NOMO-1 (cell line): ENCODE data around the gene C2CD3.

Source experiments
- DNase-seq, 2 experiments: peaks; one replicate each; lab custom pipeline; 2025; ENCODE audit not compliant: unreplicated experiment in 2 of 2; lab: John Stamatoyannopoulos, UW

Gene C2CD3, protein sequence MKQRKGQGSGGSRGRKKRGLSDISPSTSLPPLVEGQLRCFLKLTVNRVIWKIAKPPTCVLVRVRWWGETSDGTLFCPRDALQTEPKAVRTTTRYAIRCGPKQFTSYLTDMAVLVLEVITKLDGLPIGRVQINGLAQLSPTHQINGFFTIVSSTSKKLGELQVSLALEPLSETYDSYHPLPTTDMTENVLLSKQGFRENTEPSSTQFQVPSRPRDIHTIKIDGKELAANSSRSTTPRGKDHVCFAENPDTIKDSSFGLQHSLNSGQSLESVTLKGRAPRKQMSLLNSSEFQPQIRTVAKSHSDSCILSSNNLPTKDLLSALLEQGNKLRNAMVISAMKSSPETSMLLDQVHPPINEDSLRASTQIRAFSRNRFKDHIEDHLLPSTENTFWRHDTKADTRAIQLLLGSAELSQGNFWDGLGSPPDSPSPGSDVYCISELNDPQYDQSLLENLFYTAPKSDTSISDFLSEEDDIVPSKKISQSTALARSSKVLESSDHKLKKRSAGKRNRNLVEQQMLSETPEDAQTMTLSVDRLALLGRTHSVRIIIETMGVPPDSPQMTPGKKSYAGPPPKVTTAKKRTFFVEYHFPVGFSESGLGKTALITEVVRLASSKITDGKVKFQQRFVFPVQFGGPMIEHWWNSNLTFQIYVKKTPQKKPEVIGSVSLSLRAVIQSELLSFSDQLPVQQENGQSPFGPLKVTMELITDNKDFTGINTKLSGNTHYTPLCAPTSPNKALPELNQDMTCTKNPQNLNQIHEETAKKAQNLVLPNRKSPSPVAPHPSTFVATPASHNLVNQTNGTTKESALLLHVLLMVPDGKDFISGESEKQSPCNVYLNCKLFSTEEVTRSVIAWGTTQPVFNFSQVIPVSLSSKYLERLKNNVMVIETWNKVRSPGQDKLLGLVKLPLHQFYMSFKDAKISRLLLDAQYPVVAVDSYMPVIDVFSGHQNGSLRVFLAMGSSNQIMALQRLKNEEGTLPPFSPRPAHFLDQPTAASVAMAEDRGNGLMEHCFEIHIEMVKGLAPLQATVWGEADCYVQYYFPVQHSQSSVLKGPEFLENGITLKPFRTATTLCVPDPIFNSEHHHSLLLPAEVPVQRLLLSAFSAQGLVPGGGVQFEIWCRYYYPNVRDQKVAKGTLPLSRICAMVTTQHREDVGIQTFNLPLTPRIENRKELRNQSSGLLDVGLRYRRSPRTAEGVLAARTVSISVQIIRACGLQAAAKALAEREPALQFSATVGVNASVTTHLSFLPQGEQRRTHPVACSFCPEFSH (N-terminal part only)

DNA sequence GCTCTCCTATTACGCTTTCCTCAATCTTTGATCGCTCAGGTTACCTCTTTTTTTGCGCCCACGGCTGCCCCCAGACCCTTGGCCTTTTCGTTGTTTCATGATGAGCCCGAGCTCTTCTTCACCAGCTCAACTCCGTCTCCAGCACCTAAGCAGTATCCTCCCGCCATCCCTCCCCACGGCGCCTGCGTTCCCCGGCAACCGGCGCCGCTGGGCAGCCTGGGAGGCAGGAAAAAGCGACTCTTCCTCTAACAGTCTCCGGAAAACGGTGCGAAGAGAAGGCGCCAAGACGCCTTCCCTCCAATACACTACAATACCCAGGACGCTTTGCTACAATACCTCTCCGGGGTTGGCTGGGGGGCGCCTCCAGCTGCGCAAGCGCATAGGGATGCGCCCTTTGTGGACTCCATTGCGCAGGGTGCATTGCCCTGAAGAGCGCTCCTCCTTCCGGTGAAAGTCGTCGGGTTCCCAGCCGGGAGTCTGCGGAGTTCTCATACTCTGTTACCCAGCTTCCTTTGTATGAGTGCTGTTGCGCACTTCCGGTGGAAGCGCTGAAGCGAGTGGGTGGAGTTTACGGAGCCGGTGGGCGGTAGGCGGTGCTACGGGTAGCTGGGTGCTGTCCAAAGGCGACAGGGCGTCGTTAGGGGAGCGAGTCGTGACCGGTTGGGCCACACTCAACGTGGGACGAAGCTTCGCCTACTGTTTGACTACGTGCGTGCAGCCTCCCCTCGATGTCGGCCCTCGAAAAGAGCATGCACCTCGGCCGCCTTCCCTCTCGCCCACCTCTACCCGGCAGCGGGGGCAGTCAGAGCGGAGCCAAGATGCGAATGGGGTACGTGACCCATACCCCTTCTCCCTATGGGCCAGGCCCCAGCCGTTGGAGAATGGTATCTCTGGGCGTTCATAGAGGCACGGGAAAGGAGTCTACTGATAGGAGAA is at the start of gene C2CD3, which contains the start of gene PPME1:
Gene C2CD3 (minus strand): TSS at position 309 of the 936 bp plus-strand sequence. CDS start 210 bp downstream, at position 99.
Gene PPME1 (plus strand): TSS at position 596 of the 936 bp plus-strand sequence. CDS start 133 bp downstream, at position 729.
- DNase-seq: peak; percentile 100

DNA sequence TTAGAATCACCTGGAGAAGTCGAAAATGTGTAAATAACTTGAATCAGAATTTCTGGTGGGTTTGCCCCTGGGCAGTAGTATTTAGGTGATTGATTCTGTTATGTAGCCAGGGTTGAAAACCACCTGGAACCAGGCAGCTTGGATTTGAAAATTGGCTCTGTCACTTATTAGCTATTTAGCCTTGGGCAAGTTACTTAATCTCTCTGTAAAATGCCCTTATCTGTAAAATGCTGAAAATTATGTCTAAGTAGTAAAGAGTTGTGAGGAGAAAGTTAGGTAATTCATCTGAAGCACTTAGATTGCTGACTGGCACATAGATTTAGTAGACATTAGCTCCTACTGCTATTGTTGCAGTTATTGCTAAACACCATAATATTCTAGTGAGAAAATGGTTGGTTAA is 49.6 kb upstream of the C2CD3 start:
- no peak for DNase-seq

DNA sequence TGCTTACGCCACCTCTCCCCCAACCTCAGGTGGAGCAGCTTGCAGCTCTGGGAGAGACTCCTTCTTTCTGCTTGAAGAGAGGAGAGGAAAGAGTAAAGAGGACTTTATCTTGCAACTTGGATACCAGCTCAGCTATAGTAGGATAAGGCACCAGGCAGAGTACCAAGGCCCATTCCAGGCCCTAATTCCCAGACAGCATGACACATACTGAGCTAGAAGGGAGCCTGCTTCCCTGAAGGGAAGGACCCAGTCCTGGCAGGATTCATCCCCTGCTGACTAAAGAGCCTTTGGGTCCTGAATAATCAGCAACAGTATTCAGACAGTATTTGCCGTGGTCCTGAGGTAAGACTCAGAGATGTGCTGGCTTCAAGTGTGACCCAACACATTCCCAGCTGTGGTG is 41.7 kb upstream of the C2CD3 start:
- DNase-seq: no peak

DNA sequence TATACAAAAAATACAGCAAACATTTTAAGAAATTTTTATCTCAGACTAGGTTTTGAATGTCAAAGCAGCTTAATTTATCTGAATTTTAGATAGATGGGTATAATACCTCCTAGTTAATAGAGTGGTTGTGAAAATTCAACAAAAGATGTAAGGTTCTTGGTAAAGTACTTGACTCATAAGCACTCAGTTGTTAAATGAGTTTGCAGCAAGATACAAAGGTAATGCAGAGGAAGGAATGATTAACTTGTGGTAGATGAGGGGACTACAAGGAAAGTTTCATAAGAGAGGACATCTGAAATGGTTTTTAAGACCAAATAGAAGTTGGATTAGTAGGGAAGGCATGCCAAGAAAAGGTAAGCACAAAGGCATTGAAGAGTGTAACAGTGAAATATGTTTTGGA is 37.7 kb upstream of the C2CD3 start:
- no peak for DNase-seq

DNA sequence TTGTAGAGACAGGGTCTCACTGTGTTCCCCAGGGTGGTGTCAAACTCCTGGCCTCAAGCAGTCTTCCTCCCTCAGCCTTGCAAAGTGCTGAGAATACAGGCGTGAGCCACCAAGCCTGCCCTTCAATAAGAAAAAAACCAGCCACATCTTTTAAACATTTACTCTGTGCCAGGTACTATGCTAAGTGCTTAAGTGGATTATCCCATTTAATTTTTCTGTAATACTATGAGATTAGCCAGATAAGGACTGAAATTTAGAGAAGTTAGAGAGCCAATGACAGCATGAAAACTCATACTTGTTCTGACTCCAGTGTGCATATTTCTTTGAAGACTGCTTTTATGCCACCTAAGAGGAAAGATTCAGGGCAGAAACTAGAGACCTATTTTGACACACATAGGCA is 35.9 kb upstream of the C2CD3 start:
- DNase-seq: no peak

DNA sequence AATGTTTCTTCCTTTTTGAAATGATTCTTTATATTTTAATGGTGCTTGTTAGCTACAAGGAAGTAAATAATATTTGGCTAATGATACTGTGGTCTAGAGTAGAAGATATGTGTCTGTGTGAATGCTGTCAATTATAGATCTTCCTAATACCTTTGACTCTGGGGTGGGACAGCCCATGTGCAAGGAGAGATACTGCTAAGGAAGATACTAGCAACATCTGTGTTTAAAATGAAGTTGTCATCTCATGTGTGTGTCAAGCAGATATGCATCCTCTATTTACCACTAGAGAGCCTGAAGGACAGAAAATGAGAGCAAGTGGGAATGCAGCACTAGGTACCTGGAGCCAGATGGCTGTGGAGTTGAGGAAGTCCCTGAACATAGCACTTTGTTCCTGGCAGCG is 34.4 kb upstream of the C2CD3 start:
- DNase-seq: no peak

DNA sequence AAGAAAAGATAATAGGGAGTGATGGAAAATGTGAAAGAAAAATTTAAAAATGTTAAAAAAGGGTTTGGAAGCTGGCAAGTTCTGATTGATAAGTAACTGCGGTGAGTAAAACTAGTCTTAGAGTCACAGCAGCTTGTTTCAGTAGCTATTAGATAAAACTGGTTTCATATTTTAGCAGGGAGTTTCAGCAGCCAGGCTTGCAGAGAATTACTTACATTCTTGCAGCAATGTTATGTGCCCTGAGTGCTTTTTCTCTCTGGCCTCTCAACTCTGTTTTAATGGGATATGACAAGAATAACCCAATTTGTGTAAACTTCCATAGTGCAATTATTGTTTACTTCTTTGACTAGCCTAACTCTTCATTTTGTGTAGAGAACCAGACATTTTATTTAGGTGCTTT is 33.9 kb upstream of the C2CD3 start:
- DNase-seq: no peak

DNA sequence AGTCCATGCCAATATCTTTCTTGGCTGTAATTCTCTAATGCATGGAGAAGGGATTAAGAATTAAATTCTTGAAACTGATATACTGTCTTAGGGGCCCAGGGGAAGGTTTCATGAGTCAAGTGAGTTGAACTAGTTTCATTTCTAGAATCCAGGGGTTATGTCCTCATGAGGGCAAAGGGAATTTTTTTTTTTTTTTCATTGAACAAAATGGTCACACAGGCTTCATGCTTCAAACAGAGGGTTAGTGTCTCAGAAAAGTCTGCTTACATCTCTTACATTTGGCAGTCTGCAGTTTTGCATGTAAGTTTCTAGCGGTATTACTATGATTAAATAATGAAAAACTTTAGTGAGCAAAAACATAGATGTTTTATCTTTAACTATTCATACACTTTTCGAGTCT is 33.2 kb upstream of the C2CD3 start:
- DNase-seq: no peak

DNA sequence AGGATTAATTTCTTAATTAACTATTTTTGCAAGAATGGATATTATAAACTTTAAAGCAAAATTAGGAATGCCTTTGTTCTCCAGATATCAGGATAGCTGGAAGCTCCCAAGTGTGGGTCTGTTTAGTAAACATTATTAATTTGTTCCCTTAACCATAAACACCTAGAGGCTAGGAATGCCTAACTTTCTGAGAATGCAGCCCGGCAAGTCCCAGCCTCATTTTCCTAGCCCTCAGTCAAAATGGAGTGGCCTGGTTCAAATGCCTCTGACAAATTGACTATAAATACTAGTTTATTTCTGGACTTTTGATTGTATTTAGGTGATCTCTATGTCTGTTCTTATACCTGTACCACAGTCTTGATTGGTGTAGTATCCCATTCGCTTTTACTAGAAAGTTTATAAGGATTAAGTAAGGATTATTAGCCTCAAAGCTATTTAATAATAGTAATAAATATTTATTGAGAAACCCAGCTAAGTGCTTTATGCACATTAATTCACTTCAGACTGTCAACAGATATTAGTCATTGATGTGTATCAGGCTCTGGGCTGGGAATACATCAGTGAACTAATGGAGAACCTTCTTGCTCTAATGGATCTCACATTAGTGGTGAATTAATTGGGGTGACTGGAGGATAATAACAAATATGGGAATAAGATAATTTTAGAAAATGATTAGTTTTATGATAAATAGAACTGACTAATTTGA is 26.1 kb upstream of the C2CD3 start:
- no peak for DNase-seq

DNA sequence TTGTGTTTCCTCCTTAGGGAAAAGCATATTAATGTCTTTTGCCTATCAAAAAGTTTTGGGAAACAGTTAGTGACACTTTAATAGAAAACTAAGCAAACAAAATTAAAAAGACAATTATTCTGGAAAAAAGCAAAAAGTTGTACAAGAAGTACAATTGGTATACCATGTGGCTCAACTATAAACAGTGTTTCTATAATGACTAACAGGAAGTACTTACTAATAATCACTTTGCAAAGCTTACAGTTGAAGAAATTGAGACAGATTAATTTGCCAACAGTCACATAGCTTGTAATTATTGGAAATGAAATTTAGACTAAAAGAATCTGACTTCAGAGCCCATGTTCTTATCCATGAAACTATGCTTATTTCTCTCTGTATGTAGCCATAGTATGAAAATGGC is 25.0 kb upstream of the C2CD3 start:
- DNase-seq: peak in 1 of 2 experiments; percentile 48

DNA sequence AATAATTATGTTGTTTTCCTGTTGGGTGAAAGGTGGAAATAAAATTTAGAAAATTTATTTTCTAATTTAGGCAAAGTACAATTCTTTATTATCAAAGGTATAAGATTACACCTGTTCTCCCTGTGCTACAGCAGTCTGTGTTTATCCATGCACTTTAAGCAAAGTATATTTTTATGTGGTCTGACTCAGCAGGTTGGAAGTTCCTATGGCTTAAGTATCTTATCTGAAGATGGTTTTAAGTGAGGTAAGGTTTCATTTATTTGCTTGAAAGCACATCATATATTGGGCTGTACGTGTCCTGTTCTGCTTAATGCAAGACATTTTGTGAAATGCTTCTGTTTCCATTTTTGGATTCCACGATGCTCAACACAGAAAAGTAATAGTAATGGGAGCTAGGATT is 14.9 kb upstream of the C2CD3 start:
- no peak for DNase-seq

DNA sequence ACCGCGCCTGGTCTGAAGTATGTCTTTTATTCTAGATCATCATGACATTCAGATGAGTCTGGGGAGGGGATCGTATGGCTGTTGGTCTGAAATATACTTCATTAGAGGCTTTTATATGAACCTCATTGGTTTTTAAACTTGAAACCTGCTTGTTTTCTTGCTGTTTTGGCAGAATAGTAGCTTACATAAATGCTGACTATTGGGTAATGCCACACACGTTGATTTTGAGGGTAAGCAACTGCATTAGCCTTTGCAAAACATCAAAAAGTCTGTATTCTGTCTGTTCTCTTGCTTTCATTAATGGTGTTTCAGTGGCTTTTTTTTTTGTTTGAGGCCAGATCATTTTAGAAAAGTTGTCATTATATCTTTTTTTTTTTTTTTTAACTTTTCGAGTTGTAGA is 14.5 kb upstream of the C2CD3 start:
- no peak for DNase-seq

DNA sequence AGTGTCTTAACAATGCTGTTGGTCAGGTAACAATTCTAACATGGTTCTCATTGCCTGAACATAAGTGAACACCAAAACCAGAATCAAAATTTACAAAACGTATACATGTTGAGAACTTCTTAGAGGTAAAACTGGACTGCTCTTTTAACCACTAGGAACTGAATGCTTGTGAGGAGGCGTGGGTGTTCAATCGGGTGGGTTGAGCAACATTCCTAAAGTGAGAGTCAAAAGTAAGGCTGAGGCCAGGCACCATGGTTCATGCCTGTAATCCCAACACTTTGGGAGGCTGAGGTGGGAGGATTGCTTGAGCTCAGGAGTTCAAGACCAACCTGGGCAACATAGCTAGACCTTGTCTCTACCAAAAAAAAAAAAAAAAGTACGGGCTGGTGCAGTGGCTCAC is 11.8 kb upstream of the C2CD3 start:
- DNase-seq: no peak

DNA sequence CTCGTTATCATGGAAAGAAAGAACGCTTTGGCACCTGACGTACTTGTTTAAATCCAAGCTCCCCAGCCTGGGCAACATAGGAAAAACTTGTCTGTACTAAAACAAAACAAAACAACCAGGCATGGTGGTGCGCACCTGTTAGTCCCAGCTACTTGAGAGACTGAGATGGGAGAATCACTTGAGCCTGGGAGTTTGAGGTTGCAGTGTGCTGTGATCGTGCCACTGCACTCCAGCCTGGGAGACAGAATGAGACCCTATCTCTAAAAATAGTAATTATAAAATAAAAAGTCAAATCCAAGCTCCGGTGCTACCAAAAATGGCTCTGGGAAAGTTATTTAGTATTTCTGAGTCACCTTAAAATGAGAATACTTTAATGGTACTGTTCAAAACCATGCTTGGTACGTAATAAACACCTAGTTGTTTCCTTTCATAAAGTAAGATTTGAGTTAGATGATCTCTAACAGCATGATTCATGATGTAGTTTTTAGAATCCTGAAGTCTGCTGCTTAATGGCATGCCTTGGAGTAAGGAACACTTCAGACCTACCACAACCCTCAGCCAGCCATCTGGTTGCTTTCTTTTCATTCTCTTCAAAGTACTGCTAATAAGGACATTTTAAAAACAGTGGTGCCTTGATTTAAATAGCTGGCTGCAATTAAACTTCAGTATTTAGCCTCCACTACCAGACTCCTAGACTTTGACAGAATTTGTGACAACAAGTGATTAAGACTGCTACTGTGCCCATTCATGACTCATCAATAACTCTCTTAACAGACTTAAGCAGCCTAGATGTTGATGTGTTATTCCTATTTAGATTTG is 8.6 kb upstream of the C2CD3 start:
- no peak for DNase-seq

DNA sequence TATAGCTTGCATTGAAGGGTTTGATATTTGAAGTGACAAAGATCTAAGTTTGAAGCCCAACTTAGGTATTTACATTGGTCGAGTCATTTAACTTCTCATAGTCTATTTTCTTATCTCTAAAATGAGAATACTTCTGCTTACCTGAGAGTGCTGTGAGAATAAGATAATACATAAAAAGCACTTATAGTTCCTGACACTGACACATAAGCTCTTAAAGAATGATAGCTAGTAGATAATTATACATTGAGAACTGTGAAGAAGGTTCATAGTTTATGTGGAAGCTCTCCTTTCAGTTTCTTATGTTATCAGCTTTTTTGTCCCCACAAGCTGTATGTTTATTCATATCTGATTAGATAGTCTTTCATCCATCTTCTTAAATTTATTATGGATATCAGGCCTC is 5.1 kb upstream of the C2CD3 start:
- DNase-seq: no peak

DNA sequence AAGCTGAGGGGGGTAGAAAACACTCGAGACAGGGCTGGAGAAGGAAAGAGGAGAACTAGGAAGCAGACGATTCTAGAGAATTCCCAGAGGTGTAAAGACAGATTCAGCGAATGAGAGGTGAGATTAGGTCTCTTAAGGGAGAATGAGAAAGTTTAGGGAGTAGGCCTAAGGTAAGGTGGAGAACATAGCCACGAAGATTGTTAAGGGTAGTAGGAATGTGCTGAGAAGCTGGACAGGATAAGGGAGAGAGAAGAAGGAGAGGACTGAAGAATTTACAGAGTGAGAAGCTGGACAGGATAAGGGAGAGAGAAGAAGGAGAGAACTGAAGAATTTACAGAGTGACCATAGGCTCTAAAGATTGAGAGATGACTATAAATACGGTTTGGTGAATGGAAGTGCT is 1.2 kb upstream of the C2CD3 start:
- DNase-seq: no peak

DNA sequence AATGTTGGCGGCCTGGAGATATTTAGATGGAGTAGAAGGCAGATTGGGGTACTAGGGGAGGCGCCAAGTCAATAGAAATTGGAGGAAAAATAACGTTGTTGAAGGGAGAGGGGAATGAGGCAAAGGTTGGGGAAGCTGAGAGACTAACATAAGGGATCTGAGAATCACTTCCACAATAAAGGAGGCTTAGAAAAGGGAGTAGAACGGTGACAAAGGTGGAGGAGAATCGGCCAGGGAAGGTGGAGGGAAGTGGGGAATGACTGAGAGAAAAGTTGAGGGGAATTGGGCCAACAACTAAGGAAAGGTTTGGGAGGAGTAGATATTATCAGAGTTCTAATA is 797 bp upstream of the C2CD3 start:
- no peak for DNase-seq

DNA sequence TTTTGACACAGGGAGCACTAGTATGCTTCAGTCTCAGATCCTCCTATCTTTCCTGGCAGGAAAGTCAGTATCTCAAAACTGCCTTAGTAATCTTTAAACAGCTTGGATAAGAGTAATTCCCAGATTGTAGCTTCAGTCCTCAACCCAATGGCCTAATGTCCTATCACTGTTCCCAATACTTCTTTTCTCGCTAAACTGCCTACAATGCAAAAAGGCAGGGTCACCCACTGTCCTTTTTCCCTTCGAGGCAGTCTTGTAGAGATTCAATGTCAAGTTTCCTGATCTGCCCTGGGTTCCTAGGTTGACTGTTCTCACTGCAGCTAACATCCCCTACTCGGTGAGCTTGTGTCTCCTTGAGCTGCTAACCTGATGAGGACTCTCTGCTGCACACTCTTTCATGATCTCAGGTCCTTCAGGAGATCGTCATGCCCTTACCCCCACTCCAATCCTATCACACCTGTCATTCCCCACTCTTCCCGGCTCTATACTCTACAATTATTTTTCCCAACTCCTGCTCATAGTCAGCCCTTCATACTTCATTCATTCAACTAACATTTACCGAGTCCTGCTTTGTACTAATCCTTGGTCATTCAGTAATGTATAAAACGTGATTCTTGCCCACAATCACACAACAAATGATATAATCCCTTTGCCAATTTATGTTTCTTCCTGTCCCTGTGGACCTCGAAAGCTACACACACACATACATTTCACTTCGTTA is 904 bp downstream of the C2CD3 start:
- DNase-seq: no peak
